GM21576 (cell line): ENCODE measurements around the gene GAPDH.
"Not testable (repeated sequence)": the region's sequence is repeated elsewhere in the genome, so short reads cannot be mapped to it uniquely, and the experiment has no call there.

ENCODE experiments used
- ATAC-seq: cut with Tn5 transposase; IDR thresholded peaks from one replicate; pipeline ENCODE4 v1.9.1; 2021; ENCODE audit warnings: mild to moderate bottlenecking, moderate library complexity; ENCODE audit not compliant: unreplicated experiment

The GAPDH gene

DNA sequence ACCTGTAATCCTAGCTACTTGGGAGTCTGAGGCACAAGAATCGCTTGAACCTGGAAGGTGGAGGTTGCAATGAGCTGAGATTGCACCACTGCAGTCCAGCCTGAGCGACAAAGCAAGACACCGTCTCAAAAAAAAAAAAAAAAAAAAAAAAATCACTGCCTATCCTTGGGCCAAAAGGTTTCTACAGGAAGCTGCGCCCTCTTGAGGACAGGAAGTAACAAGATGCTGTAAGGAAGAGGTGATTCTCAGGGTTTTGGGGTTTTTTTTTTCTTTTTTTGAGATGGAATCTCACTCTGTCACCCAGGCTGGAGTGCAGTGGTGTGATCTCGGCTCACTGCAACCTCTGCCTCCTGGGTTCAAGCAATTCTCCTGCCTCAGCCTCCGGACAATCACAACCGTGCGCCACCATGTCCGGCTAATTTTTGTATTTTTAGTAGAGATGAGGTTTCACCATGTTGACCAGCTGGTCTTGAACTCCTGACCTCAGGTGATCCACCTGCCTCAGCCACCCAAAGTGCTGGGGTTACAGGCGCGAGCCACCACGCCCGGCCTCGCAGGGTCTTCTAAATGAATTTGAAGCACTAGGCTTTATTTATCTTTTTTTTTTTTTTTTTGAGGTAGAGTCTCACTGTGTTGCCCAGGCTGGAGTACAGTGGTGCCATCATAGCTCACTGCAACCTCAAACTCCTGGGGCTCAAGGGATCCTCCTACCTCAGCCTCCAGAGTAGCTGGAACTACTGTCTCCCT is 23.9 kb downstream of the GAPDH start:
- ATAC-seq = not testable (repeated sequence)

- ATAC-seq = no peak
Observed at GRCh38 chr12:6559500-6559899, 25.2 kb downstream of the GAPDH start.

DNA sequence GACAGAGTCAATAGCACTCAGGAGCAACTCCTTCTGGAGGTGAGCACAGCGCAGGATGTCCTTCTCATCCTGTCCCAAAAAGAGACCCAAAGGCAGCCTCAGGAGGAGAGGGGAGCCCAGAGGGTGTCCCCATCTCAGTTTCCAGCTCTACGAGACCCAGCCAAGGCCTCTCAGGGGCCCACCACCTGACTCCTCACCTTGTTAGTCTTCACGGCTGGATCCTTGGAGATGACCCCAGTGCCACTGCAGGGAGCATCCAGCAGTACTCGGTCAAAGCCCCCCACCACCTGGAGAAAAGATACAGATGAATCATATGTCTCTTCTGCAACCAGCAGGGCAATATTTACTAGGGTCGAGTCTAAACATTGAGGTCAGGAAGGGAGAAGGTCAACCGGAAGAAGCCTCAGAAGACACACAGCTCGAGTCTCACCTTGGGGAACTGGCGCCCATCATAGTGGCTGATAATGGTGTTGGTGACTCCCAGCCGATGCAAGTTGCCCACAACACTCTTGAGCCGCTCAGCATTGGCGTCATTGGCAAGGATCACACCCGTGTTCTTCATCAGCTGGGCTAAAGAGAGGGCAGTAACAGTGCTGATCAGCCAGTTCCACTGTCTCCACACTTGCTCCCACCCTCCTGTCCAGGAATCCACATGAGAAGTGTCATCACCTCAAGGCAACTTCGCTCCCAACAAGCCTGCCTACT is 26.3 kb downstream of the GAPDH start:
- ATAC-seq = no peak

- no peak for ATAC-seq
Observed at GRCh38 chr12:6562881-6563280, 28.6 kb downstream of the GAPDH start.

GRCh38 chr12:6563448-6564050 is 29.2 kb downstream of the GAPDH start:
- ATAC-seq = no peak

DNA sequence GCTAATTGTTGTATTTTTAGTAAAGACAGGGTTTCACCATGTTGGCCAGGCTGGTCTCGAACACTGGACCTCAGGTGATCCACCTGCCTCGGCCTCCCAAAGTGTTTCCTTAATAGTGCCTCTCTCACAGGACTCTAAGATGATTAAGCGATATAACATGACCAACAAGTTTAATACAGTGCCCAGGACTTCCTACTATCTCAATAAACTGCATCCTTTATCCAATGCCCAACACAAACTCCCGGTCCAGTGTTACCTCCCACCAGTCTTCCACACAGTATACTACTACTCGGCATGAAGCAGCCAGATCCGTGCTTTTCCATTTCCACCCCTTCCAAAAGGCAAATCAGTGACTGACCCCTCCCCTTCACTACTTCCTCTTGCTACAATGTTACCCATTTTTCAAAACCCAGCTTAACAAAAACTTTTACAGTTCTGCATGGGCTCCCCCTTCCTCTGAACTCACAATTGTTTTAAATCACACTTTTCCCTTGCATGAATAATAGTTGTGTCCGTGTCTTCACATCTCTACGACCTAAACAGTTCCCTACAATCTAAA is 32.9 kb downstream of the GAPDH start:
- no peak for ATAC-seq

- ATAC-seq = no peak
Observed at GRCh38 chr12:6569312-6569711, 35.0 kb downstream of the GAPDH start.

DNA sequence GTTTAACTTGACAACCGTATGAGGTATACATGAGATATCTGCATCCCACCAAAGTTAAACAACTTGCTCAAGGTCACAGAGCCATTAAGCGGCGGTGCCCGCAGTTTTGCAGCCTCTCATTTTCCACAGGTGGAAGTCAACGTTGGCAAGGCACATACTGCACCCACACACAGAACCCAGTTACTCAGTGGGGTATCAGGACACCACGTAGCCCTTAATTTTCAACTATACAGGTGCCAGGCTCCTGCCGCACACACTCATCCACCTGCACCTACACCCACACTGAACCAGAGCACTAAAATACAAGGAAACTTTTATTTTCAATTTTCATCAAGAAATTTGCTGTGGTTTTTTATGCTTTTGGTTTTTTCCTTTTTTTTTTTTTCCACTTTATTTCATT is 35.5 kb downstream of the GAPDH start:
- ATAC-seq = no peak

DNA sequence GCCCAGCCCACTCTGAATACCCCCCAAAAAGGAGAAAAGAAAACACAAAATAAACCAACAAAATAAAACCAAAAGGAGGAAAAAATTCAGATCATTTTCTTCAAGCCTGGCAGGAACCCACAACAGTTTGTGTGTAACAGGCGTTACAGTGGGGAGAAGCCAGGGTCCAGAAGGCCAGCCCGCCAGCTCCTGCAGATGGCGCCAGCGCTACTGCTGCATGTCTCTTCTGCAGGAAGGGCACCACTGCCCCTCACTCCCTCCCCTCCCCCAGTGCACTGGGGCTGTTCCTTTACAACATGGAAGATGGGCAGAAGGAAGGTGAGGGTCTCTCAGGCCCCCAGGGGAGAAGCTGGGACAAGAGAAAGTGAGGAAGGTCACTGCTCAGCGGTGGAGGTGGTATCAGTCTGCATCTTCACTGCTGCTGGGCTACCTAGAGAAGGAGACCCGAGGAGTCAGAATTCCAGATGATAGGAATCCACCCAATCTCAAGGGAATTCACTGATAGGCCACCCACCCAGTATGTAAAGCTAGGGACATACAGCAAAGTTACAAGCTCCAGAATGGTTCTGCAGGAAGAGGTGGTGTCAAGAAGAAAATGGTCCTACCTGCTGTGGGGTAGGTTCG is 36.1 kb downstream of the GAPDH start:
- no peak for ATAC-seq

DNA sequence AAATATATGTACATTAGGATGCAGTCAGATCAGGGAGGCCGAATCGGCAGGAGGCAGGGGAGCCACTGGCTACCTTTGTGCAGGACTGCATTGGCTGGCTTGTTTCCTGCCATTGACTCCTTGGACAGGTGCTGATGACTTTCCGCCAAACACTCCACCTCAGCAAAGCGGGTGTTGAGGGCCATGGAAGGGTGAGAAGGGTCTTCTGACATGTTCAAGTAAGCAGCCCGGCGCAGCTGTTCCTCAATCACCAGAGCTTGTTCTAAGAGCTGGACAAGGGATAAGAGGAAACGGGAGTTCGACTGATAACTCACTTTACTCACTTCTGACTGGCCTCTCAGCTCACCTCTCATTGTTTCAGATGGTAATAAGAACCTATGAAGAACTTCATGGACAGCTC is 38.7 kb downstream of the GAPDH start:
- no peak for ATAC-seq

- ATAC-seq = no peak
Observed at GRCh38 chr12:6574576-6575295, 40.4 kb downstream of the GAPDH start.

DNA sequence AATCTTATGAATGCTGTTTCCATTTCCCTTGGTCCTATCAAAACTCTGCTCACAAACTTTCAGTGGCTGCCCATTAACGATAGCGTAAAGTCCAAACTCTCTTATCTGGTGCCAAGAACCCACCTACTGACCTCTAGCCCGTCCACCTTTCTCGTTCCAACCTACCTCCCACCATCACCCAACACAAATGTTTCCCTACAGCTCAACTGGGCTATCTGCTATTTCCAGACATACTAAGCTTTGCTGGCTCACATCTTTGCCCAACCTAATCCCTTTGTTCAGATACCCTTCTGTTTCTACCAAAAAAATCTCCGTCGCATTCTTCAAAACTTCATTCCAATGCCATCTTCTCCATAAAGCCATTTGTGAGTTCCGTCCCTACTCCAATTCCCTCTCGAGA is 41.3 kb downstream of the GAPDH start:
- no peak for ATAC-seq

GRCh38 chr12:6582196-6582595 is 47.9 kb downstream of the GAPDH start:
- ATAC-seq = no peak

- no peak for ATAC-seq
Observed at GRCh38 chr12:6582959-6583358, 48.6 kb downstream of the GAPDH start.

DNA sequence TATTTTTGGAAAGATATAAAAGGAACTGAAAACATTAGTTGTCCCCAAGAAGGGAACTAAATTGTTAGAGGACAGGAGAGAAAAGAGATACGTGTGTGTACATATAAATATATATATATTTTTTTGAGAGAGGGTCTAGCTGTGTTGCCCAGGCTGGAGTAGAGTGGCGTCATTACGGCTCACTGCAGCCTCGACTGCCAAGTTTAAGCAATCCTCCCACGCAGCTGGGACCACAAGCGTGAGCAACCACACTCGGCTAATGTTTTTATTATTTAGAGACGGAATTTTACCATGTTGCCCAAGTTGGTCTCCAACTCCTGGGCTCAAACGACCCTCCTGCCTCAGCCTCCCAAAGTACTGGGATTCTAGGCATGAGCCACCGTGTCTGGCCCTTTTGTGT is 50.0 kb downstream of the GAPDH start:
- no peak for ATAC-seq

DNA sequence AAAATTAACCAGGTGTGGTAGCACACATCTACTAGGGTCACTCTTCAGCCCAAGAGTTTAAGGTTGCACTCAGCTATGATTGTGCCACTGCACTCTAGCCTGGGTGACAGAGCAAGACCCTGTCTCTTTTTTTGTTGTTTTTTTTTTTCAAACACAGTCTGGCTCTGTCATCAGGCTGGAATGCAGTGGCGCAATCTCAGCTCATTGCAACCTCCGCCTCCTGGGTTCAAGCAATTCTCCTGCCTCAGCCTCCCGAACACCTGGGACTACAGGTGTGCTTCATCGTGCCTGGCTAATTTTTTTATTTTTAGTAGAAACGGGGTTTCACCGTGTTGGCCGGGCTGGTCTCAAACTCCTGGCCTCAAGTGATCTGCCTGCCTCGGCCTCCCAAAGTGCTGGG is 52.3 kb downstream of the GAPDH start:
- not testable (repeated sequence) for ATAC-seq
